ENCODE data around the gene MAML2. TPM values are rescaled to one million over a fixed set of nuclear protein-coding genes. Genes with fewer than 3 reads are reported as not detected.

MAML2 gene
- total and polyA plus RNA-seq, 2 experiments from 2014 or later, result 2.0 to 7.1 TPM

DNA sequence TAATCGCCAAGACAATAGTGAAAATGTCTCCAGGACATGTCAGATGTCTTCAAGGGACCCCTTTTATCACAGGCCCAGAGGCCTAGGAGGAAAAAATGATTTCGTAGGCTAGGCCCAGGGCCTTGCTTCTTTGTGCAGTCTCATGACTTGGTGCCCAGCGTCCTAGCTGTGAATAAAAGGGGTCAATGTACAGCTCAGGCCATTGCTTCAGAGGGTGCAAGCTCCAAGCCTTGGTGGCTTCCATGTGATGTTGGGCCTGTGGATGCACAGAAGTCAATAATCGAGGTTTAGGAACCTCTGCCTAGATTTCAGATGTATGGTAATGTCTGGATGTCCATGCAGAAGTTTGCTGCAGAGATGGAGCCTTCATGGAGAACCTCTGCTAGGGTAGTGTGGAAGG lies 398.4 kb downstream of the MAML2 start:
- TF ChIP-seq STAT1 (IDR thresholded peaks at IDR 0.05; ENCODE audit: unreplicated experiment), result no peak
- TF ChIP-seq POLR2AphosphoS5 (IDR thresholded peaks at IDR 0.05; ENCODE audit: low read depth), result no peak
- no peak for TF ChIP-seq JUNB (IDR thresholded peaks at IDR 0.05; ENCODE audit: unreplicated experiment)
- no peak for TF ChIP-seq ZNF331 (CRISPR knock-in tag; IDR thresholded peaks at IDR 0.05; ENCODE audit: low read depth)
- TF ChIP-seq ZNF114 (CRISPR knock-in tag; IDR thresholded peaks at IDR 0.05), result no peak
- no peak for TF ChIP-seq NANOG (IDR thresholded peaks at IDR 0.05; ENCODE audit: borderline replicate concordance)
- no peak for TF ChIP-seq EZH2phosphoT487 (IDR thresholded peaks at IDR 0.05; ENCODE audit: unreplicated experiment)
- TF ChIP-seq, protein P1, sequence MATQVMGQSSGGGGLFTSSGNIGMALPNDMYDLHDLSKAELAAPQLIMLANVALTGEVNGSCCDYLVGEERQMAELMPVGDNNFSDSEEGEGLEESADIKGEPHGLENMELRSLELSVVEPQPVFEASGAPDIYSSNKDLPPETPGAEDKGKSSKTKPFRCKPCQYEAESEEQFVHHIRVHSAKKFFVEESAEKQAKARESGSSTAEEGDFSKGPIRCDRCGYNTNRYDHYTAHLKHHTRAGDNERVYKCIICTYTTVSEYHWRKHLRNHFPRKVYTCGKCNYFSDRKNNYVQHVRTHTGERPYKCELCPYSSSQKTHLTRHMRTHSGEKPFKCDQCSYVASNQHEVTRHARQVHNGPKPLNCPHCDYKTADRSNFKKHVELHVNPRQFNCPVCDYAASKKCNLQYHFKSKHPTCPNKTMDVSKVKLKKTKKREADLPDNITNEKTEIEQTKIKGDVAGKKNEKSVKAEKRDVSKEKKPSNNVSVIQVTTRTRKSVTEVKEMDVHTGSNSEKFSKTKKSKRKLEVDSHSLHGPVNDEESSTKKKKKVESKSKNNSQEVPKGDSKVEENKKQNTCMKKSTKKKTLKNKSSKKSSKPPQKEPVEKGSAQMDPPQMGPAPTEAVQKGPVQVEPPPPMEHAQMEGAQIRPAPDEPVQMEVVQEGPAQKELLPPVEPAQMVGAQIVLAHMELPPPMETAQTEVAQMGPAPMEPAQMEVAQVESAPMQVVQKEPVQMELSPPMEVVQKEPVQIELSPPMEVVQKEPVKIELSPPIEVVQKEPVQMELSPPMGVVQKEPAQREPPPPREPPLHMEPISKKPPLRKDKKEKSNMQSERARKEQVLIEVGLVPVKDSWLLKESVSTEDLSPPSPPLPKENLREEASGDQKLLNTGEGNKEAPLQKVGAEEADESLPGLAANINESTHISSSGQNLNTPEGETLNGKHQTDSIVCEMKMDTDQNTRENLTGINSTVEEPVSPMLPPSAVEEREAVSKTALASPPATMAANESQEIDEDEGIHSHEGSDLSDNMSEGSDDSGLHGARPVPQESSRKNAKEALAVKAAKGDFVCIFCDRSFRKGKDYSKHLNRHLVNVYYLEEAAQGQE (IDR thresholded peaks at IDR 0.05; ENCODE audit: unreplicated experiment), result no peak
- TF ChIP-seq, protein P2, sequence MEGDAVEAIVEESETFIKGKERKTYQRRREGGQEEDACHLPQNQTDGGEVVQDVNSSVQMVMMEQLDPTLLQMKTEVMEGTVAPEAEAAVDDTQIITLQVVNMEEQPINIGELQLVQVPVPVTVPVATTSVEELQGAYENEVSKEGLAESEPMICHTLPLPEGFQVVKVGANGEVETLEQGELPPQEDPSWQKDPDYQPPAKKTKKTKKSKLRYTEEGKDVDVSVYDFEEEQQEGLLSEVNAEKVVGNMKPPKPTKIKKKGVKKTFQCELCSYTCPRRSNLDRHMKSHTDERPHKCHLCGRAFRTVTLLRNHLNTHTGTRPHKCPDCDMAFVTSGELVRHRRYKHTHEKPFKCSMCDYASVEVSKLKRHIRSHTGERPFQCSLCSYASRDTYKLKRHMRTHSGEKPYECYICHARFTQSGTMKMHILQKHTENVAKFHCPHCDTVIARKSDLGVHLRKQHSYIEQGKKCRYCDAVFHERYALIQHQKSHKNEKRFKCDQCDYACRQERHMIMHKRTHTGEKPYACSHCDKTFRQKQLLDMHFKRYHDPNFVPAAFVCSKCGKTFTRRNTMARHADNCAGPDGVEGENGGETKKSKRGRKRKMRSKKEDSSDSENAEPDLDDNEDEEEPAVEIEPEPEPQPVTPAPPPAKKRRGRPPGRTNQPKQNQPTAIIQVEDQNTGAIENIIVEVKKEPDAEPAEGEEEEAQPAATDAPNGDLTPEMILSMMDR (conservative IDR thresholded peaks at IDR 0.05; ENCODE audit: low read depth in 2 of 2), result no peak
- Mint-ChIP-seq H3K27ac (no peak overlapping the region), H3K9me3 (peaks cover 64% of the 10 kb centered on the region), H3K4me1 (no peaks in the 10 kb centered on the region), H3K27me3 (ENCODE audit: insufficient read depth, low read depth, poor library complexity) (no peaks in the 10 kb centered on the region), H3K36me3 (ENCODE audit: low read depth) (peaks cover 34% of the 10 kb centered on the region), H3K4me3 (no peak overlapping the region)
- Histone ChIP-seq H3K27me3 (ENCODE audit: insufficient read depth) (no peaks in the 10 kb centered on the region), H2AFZ (no peak overlapping the region), H3K4me3 (no peak overlapping the region), H3K4me1 (ENCODE audit: insufficient read depth) (no peaks in the 10 kb centered on the region), H3K9me2 (ENCODE audit: insufficient read depth) (no peaks in the 10 kb centered on the region), H3K4me2 (no peak overlapping the region), H3K27ac (ENCODE audit: low read depth) (no peak overlapping the region), H4K20me1 (replicated peaks; ENCODE audit: insufficient read depth) (no peaks in the 10 kb centered on the region), H3K79me2 (replicated peaks; ENCODE audit: insufficient read depth) (no peaks in the 10 kb centered on the region), H3F3A (replicated peaks; ENCODE audit: low read depth) (no peaks in the 10 kb centered on the region), H3K36me3 (ENCODE audit: insufficient read depth) (peaks cover 11% of the 10 kb centered on the region)
- DNase-seq (ENCODE audit: low spot score) (peak; percentile 18), ATAC-seq (no peak)

DNA sequence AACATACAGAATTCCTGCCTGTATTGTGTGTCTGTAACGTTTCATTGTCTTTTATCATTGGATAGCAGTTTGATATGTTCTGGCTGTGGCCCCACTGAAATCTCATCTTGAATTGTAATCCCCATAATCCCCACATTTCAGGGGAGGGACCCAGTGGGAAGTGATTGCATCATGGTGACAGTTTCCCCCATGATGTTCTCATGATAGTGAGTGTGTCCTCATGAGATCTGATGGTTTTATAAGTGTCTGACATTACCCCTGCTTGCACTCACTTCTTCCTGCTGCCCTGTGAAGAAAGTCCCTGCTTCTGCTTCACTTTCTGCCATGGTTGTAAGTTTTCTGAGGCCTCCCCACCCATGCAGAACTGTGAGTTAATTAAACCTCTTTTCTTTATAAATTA lies 399.4 kb downstream of the MAML2 start:
- H3F3A ChIP-seq (replicated peaks; ENCODE audit: low read depth), result no peaks in the 10 kb centered on the region
- ATAC-seq (no peak), DNase-seq (ENCODE audit: low spot score) (no peak)
- H3K27ac Mint-ChIP-seq, result no peak overlapping the region
- peaks cover 11% of the 10 kb centered on the region for H3K36me3 ChIP-seq (ENCODE audit: insufficient read depth)
- H3K4me3 Mint-ChIP-seq, result no peak overlapping the region
- no peak overlapping the region for H3K4me3 ChIP-seq
- H3K4me1 ChIP-seq (ENCODE audit: insufficient read depth), result no peaks in the 10 kb centered on the region
- no peaks in the 10 kb centered on the region for H4K20me1 ChIP-seq (replicated peaks; ENCODE audit: insufficient read depth)
- no peak for TF ChIP-seq NANOG (IDR thresholded peaks at IDR 0.05; ENCODE audit: borderline replicate concordance)
- TF ChIP-seq JUNB (IDR thresholded peaks at IDR 0.05; ENCODE audit: unreplicated experiment), result no peak
- TF ChIP-seq EZH2phosphoT487 (IDR thresholded peaks at IDR 0.05; ENCODE audit: unreplicated experiment), result no peak
- TF ChIP-seq, protein P1 (IDR thresholded peaks at IDR 0.05; ENCODE audit: unreplicated experiment), result no peak
- TF ChIP-seq, protein P3, sequence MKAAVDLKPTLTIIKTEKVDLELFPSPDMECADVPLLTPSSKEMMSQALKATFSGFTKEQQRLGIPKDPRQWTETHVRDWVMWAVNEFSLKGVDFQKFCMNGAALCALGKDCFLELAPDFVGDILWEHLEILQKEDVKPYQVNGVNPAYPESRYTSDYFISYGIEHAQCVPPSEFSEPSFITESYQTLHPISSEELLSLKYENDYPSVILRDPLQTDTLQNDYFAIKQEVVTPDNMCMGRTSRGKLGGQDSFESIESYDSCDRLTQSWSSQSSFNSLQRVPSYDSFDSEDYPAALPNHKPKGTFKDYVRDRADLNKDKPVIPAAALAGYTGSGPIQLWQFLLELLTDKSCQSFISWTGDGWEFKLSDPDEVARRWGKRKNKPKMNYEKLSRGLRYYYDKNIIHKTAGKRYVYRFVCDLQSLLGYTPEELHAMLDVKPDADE (IDR thresholded peaks at IDR 0.05), result no peak
- H3K4me1 Mint-ChIP-seq, result no peaks in the 10 kb centered on the region
- H3K27me3 Mint-ChIP-seq (ENCODE audit: insufficient read depth, low read depth, poor library complexity), result no peaks in the 10 kb centered on the region
- no peaks in the 10 kb centered on the region for H3K9me2 ChIP-seq (ENCODE audit: insufficient read depth)
- no peak overlapping the region for H3K4me2 ChIP-seq
- H3K79me2 ChIP-seq (replicated peaks; ENCODE audit: insufficient read depth), result no peaks in the 10 kb centered on the region
- no peaks in the 10 kb centered on the region for H3K27me3 ChIP-seq (ENCODE audit: insufficient read depth)
- H3K9me3 Mint-ChIP-seq, result peaks cover 56% of the 10 kb centered on the region
- H2AFZ ChIP-seq, result no peak overlapping the region
- H3K36me3 Mint-ChIP-seq (ENCODE audit: low read depth), result peaks cover 27% of the 10 kb centered on the region; the same call in 2 of the 3 replicates
- no peak overlapping the region for H3K27ac ChIP-seq (ENCODE audit: low read depth)

Measured in GM23338 (cell line).